OCI-LY3 (cell line): ENCODE results near the gene LRRC74B.
"Not testable (repeated sequence)": the region's sequence is repeated elsewhere in the genome, so short reads cannot be mapped to it uniquely, and the experiment has no call there.

Source experiments
- EZH2phosphoT487 ChIP-seq: fragments of 200-600 bp; shearing (Covaris generic); IDR thresholded peaks from 2 replicates; pipeline ENCODE4 v1.6.1; 2018; ENCODE audit warnings: antibody characterized with exemption, mixed run types, low read depth
- TF ChIP-seq, protein P1 (sequence below): fragments of 200-600, 300-600 bp; sonication (generic); IDR thresholded peaks from 2 replicates; pipeline ENCODE4 v1.5.1; 2014; ENCODE audit warnings: antibody characterized with exemption, low read length, low read depth

DNA sequence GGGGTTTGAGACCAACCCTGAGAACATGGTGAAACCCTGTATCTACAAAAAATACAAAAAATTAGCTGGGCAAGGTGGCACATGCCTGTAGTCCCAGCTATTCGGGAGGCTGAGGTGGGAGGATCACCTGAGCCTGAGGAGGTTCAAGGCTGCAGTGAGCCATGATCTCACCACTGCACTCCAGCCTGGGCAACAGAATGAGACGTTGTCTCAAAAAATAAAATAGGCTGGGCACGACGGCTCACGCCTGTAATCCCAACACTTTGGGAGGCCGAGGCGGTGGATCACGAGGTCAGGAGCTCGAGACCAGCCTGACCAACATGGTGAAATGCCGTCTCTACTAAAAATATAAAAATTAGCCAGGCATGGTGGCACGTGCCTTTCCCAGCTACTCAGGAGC is 18.7 kb downstream of the LRRC74B start:
- TF ChIP-seq, protein P1, sequence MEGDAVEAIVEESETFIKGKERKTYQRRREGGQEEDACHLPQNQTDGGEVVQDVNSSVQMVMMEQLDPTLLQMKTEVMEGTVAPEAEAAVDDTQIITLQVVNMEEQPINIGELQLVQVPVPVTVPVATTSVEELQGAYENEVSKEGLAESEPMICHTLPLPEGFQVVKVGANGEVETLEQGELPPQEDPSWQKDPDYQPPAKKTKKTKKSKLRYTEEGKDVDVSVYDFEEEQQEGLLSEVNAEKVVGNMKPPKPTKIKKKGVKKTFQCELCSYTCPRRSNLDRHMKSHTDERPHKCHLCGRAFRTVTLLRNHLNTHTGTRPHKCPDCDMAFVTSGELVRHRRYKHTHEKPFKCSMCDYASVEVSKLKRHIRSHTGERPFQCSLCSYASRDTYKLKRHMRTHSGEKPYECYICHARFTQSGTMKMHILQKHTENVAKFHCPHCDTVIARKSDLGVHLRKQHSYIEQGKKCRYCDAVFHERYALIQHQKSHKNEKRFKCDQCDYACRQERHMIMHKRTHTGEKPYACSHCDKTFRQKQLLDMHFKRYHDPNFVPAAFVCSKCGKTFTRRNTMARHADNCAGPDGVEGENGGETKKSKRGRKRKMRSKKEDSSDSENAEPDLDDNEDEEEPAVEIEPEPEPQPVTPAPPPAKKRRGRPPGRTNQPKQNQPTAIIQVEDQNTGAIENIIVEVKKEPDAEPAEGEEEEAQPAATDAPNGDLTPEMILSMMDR: not testable (repeated sequence)
- not testable (repeated sequence) for TF ChIP-seq EZH2phosphoT487
